NCI-H510A treated with DMSO at 0.1 percent for 48 hours (cell line): Measurements from ENCODE around the gene ARVCF.

Experiments used
- DNase-seq: peaks from one replicate; lab custom pipeline; 2025; lab: John Stamatoyannopoulos, UW

Gene ARVCF

DNA sequence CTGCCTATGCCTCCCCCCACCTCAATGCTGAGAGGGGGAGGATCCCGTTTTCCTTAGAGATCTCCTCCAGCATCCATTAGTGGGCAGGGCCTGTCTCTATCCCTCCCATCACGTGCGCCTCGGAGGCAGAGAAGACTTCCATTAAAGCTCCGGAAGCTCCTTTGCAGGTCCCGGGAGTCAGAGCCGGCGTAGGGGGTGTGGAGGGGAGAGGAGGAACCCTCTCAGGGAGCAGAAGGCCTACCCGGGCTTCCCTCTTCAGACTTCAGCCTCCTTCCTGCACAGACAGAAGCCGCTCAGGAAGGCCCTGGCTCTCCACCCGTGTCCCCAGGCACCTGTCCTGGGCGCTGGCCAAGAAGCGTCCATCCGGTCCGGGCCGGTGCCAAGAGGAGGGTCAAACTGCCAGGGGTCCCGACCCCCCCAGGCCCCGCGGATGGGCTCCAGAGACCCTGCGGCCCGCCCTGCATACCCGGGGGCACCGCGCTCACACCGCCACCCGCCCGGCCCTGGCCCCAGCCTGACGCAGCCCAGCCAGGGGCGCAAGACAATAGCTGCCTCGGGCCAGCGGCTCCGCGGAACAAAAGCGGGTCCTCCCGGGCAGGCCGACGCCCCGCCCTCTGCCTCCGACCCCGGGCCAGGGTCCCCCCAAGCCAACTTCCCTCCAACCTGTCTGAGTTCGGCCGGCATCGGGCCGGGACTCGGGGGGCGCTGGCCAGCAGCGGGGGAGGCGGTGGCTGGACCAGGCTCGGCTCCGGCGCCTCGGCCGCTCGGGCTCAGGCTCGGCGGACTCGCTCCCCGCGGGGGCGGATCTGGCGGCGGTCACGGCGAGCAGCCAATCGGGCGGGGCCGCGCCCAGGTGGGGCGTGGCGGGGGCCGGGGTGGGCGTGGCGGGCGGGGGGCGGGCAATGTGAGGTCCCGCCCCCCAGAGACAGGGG, 29.9 kb downstream of the ARVCF start:
- DNase-seq: peak; percentile 44

DNA sequence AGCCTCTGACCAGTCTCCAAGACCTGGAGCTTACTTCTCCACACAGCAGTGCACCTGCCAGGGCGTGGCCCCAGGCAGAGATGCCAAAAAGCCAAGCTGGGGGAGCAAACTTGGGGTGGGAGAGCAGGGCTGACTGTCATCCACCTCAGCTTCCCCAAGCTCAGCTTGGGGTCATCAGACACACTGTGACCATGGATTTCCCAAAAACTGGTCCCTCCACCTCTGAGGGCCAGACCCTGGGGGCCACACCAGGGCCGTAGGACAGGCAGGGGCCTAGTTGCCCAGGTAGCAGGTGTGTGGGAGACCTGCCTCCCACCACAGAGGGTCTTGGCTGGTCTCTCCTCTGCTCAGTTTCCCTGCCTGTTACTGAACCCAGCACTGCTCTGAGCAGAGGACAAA, 30.6 kb downstream of the ARVCF start:
- no peak for DNase-seq

DNA sequence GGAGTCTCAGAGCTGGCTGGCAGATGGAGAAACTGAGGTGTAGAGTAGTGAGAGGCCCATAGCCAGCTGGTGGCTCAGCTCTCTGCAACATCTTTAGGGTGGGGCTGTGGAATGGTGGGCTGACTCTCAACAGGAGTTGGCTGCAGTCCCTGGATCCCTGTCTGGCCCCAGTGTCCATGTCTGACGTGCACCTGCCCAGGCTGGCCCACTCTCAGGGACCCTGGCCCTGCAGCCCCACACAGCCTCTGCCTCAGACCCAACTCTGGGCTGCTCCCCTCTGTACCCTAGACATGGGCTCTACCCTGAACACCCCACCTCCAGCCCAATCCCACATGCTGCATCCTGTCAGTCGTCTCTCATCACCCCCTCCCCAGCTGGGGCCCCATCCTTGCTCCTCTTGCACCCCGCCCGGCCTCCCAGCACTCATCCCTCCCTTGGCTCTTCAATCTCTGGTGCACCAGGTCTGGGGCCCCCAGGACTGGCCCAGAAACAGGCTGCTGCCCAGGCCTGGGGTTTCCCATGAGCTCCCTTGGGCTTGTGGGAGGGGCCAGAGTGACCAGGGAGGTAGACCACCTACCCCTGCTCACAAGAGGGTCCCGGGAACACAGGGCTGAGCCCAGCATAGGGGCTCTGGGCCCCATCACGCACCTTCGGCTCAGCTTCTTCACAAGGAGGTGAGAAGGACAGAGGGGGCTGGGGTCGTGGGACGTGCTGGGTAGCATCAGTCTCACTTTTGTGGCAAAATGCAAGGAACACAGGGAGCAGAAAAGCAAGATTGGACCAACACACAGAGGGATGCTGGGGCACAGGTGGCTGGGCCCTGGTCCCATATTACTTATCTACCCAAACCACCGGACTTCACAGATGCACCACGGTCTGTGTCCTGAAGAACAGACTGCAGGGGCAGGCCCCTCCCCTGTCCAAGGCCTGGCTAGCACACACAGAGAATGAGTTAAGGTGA, 31.5 kb downstream of the ARVCF start:
- no peak for DNase-seq

DNA sequence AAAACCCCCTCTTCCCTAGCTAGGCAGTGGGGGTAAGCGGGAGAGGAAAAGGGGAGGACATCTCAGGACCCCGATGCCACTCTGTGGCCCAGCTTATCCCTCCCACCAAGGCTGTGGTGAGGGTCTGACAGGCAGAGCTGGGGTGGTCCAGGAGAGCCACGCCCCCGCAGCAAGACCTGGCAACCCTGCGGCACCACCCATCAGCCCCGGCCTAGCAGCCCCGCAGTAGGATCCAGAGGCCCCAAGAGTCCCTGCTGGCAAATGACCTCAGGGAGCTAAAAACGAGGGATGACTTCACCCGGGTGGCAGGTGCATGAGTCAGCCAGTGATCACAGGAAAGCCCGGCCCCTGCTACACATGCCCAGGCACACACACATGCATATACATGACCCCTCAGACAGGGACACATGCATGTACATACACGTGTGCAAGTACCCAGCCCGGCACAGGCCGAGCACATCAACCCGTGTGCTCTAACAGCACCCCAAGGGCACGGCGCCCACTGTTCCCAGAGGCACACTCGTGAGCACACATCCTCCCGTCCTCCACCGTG, 32.3 kb downstream of the ARVCF start:
- no peak for DNase-seq

DNA sequence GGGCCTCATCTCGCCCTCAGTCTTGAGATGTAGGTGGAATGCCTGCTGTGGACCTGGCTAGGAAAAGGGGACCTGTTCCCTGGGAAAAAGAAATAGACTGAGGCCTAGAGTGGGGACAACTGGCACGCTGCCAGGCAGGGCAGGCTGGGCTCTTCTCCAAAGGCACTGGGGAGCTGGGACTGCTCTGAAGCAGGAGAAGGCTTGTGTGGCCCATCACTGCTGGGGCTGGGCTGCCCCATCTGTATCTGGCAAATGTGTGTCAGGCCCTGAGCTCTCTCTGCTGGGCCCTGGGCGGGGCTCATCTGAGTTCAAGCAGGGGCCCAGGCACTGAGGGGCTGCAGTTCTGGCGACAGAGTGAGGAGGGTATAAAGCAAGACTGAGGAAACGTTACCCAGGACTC, 32.9 kb downstream of the ARVCF start:
- DNase-seq: no peak

DNA sequence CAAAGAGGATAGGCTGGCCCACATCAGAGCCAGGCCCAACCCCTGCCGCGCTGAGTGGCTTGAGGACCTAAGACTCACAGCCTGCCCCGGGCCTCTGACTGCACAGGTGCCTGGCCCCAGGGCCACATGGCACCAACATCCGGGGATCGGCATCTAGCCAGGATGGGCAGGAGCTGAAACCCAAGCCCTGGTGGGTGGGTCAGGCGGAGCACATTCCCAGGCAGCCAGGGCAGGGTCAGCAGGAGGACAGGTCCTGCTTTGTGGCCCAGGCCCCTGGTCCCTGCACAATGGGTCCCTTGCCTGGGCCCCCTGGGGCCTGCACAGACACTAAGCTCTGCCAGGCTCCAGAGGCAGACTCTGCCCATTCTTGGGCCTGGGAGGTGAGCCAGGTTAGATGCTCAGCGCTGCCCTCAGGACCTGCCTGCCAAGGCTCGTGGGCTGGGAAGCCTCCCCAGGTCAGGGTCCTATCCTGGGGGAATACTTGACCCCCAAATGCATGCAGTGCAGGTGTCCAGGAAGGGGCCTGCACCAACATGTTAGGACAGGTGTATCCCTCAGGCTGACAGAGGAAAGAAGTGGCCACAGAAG, 33.5 kb downstream of the ARVCF start:
- no peak for DNase-seq

DNA sequence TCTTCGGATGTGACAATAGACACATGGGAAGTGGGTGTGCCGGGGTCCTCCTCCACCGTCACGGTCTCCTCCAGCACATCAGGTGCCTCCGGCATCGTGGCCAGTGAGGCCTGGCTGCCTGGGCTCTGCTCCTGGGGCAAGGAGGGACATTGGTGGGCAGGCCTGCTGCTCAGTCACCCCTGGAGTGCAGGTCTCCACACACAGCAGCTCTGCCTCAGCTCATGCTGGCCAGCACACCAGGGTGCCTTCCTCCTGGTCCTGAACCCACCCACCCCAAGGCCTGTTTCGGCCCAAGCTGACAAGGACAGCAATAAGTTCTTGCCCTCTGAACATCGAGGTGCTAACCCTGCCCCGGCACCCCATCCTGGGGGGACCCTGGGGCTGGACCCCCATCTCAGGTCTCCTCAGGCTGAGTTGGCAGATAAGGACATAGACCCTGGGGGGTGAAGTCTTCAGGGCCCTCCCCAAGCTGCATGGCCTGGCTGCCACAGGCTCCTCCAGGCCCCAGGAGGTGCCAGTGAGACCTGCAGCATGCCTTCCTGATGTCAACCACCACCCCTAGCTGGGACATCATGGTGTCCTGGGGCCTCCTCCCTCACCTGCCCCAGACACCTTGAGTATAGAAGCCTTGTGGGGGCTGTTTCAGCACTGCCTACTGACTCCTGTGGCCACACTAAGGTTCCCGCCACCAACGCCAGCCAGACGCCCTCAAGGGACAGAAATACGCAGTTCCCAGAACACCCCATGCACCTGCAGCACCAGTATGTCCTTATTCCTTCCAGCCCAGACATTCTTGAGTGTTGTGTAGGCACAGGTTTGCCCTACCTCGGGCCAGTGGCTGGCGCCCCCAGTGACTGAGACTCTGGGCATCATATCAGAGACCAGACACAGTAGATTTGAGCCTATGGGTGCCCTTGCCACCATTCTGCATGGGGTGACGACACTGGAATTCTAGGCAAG, 34.4 kb downstream of the ARVCF start:
- DNase-seq: no peak

DNA sequence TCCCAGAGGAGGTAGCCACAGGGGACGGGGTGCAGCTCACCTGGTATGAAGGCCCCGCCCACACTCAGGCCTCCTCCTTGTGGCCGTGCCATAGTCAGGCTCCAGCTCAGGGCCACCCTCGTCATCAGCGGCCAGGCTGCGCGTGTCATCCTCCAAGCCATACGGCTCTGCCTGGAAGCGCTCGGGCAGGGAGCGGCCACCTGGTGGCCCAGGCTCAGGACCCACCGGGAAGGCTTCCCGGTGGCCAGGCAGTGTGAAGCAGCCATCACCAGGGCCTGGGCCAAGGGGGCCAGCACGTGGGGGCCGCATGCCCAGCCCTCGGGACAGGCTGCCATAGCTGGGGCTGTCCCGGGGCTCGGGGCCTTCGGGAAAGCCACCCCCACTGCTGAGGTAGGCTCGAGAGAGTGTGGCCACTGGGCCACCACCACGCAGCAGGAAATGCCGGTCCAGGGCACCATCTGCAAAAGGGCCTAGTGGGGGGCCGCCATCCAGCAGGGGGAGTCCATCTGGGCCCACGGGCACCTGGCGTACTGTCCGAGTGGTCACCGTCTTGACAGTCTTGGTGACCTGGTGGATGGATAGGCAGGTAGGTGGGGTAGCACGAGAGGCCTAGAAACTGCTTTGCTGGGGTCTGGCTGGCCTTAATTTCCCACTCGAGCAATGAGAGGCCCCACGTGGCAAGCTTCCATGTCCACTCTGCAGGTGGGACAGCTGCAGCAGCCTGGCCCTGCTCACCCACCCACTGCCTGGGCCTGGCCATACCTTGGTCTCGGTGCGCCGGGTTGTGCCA, 35.3 kb downstream of the ARVCF start:
- no peak for DNase-seq

DNA sequence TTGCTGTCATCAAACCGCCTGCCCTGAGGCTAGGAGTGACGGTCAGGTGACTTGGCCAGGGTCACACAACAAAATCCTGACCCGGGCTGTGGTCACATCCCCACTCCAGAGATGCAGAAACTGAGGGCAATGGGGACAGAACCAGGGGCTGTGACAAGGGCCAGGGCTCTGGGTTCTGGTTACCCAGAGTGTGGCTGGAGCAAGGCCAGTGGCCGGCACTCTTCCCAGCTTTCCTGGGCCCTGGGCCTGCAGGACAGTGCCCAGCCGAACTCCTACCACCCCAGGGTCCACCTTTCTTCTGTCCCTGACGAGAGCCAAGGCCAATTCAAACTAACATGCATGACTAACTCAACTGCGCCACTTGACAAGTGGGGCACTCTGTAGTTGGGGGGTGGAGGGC, 35.9 kb downstream of the ARVCF start:
- DNase-seq: no peak

DNA sequence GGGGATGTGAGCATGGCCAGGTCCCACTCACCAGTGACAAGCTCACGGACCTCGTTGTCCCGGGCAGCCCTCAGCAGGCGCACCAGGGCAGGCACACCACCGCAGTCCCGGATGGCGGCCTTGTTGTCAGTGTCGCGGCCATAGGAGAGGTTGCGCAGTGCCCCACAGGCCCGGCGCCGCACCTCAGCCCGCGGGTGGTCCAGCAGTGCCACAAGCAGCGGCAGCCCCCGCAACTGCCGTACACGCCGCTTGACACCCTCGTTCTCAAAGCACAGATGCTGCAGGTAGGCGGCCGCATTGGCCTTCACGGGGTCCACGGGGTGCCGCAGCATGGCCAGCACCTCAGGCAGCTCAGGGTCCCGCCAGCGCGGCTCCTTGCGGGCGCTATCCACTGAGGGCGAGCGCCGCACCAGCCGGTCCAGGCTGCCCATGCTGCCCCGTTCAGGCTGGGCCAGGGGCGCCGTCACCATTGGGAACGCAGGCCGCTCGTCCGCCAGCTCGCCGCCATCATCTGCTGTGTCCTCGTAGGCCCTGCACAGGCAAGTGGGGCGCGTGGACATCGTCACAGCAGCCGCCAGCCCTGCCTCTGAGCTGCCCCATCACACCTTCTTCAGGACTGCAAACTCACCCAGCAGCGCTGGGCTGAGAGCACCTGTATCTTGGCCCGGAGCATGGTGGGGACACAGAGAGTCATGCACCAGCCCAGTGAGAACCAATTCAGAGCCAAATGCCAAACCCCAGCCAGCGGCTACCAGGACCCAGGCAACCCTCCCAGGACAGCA, 36.7 kb downstream of the ARVCF start:
- DNase-seq: no peak

DNA sequence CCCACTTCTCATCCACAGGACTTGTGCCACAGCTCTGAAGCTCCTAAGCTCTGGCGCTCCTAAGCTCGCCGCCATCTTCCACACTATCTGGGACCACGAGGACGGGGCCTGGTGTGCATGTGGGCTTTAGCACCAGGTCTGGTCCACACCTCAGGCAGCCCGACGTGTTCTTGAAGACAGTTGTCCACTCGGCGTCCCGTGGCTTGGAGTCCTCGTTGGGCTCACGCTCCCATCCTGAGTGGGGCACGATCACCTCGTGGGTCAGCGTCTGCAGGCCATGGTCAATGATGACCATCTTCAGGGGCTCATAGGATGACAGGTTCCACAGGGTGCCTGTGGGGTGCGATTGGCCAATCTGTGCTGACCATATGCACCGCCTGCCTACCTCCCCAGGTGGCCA, 37.9 kb downstream of the ARVCF start:
- no peak for DNase-seq

DNA sequence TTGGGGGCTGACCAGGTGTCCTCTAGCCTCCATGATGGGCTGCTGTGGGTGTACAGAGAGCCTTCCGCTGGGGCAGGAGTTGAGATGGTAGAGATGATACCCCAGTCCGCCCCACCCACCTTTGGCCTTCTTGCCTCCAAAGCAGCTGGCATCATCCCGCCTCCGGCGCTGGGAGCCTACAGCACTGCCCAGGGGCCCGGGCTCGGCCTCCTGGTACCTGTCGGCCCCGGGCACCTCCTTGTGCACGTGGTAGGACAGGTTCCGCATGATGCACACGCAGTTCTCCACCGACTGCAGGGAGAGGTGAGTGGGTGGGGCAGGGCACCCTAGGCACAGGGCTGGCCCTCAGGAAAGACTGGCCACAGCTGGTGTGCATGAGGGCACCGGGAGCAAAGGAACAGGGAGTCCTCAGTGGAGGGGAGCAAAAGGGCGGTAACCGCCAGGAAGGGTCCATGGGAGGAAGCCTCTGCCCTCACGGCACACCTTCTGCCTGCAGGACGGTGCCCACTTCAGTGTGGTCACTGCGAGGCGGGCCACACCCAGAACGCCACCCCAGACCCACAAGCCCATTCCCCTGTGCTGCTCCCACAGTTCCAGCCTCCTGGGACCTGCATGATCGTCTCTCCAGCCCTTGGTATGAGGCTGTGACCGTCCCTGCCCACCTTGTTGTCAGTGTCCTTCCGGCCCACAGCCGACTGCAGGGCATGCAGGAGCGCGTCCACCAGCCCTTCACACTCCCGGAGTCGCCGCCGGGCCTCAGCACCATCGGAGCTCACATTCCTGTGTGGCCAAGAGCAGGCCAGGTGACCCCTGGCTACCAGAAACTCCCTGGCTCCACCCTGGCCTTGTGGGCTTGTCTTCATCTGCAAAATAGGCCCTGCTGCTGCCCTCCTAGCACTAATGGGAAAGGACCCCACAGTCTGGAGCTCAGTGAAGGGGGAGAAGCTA, 39.1 kb downstream of the ARVCF start:
- DNase-seq: no peak

DNA sequence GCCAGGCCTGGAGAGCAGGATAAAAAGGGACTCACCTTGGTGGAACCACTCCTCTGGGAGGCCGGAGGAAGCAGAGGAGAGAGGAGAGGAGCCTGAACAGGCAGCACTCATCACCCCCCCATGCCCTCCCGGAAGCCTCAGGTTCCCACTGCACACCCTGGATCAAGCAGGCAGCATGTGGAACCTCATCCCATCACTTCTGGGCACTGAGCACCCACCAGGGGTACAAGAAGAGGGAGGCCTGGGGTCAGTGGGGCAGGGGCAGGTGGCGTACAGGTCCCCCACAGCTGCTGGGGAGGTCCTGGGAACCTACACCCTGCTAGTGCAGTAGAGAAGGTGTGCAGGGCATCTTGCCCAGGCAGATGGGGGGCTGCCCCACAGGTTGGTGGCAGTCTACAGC, 40.0 kb downstream of the ARVCF start:
- no peak for DNase-seq

DNA sequence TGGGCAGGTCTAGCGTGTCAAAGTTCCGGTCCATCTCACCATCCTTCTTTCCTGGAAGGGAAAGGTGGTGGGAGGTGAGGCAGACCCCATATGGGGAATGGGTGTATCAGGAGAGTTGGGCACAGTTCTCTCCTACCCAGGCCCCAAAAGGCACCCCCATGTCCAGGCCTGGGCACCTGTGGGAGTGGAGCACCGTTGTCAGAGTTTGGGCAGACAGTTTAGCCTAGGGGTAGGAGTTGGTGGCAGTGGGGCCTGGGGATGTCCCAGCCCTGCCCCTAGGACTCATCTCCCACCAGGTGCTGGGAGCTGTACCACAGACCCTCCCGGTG, 41.0 kb downstream of the ARVCF start:
- no peak for DNase-seq

DNA sequence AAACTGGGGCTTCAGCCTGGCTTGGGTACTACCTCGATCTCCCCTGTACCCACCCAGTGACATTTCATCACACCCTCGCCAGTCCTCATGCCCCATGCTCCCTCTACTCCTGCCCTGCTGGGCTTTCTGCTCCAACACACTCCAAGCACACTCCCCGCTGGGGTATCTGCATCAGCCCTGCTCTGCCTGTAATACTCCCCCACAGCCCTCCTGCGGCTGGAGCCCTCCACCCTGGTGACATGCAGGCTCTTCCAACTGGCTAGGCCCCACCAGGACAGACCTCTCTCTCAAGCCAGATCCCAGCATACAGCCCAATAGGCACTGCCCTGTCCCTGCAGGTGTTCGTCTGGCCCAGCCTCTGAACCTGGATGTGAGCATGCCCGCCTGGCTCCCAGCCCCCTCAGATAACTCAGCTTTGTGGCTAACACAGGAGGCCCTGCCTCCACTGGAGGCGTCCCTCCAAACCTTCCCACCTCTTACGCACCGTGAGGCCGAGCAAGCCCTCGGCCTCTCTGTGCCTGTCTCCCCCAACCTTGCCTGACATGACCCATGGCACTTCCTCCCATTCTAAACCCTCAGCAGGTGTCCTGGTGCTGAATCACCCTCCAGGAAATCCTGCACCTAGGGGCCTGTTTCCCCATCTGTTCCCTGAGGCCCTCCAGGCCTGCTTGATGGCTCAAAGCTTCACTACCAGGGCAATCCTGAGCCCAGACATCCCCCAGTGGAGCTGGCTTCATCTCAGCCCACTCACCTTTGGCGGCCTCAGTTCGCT, 41.5 kb downstream of the ARVCF start:
- no peak for DNase-seq

DNA sequence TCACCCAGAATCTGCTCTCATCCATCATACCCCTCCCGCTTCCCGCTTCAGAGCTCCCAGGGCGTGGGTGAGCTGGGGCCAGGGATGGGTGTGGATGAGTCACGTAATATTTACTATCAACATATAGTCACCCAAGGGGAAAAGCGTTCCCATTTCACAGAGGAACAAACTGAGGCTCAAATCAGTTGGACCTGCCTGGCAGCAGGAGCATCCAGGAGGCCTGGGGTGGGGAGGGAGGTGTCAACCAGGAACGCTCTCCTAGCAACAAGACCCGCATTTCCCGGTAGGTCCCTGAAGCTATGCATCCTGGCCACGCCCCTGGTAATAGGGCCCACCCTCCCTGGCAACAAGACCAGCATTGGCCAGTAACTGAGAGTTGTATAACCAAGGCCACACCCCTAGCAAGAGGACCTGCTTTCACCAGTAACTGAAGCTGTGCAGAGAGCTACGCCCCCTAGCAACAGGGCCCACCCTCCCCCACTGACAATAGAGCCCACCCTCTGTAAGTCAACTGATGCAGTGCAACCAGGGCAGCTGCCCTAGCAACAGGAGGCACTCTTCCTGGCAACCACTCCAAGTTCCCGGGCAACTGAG, 42.3 kb downstream of the ARVCF start:
- peak; percentile 40 for DNase-seq
